ENCODE measurements around the gene RXRA. TPM values are rescaled to one million over a fixed set of nuclear protein-coding genes. Genes with fewer than 3 reads are reported as not detected.

The RXRA gene
- total RNA-seq, 1 experiment from 2014 or later, result 29.9 TPM

DNA sequence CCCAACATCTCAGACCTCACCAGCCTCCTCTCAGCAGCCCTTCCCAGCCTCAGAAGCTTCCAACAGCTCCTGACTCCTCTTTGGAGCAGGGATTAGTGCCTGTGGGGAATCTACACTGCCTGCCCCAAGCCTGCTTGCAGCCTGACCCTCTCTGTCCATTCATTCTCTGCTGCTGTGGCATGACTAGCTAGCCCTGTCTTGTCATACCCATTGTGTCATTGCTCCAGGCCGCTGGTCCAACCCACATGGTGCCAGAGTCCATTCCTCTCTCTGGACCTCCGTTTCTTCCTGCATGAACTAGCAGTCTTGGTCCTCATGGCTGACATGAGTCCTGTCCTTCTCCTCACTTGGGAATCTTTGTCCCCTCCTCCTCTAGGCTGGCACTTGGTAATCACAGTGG is 12.8 kb upstream of the RXRA start:
- Histone ChIP-seq H3K23me2 (ENCODE audit: insufficient read length, low read depth, low read length, poor library complexity, severe bottlenecking) (no peaks in the 10 kb centered on the region), H4K5ac (ENCODE audit: insufficient read length, low read depth, low read length) (no peak overlapping the region), H3K9ac (ENCODE audit: extremely low read depth, insufficient read length, low read length) (no peak overlapping the region), H2BK120ac (ENCODE audit: low read depth, low read length, poor library complexity, severe bottlenecking) (no peak overlapping the region), H2AK5ac (ENCODE audit: insufficient read length, low read length) (no peak overlapping the region), H3K27me3 (ENCODE audit: insufficient read depth, low read length) (no peaks in the 10 kb centered on the region), H2BK12ac (ENCODE audit: insufficient read length, low read depth, low read length) (no peak overlapping the region), H3K14ac (ENCODE audit: insufficient read depth, low read length) (no peak overlapping the region), H2BK20ac (ENCODE audit: low read depth, low read length, poor library complexity, severe bottlenecking) (no peak overlapping the region), H3K4me1 (ENCODE audit: insufficient read depth, low read length) (no peaks in the 10 kb centered on the region), H3K23ac (ENCODE audit: insufficient read length, low read depth, low read length) (no peak overlapping the region), H3K56ac (ENCODE audit: insufficient read length, low read depth, low read length) (no peak overlapping the region), H4K20me1 (ENCODE audit: control insufficient read depth, insufficient read depth, insufficient read length) (no peaks in the 10 kb centered on the region), H3K18ac (ENCODE audit: insufficient read length, low read depth, low read length) (no peak overlapping the region), H3K4ac (ENCODE audit: low read depth, low read length) (no peak overlapping the region), H3K4me2 (ENCODE audit: insufficient read depth, insufficient read length, low read length) (no peak overlapping the region), H3K79me2 (ENCODE audit: insufficient read depth, low read length) (no peaks in the 10 kb centered on the region), H3K27ac (ENCODE audit: insufficient read length, low read depth, low read length) (no peak overlapping the region), H2BK15ac (ENCODE audit: low read depth, low read length) (no peak overlapping the region), H2AFZ (ENCODE audit: low read length) (no peak overlapping the region), H4K91ac (ENCODE audit: insufficient read length, low read depth, low read length) (no peak overlapping the region), H3T11ph (ENCODE audit: low read length) (no peak overlapping the region), H2BK5ac (ENCODE audit: insufficient read length, low read length) (no peak overlapping the region), H3K79me1 (ENCODE audit: insufficient read depth, low read depth, low read length, poor library complexity, severe bottlenecking) (no peaks in the 10 kb centered on the region), H4K8ac (replicated peaks; ENCODE audit: insufficient read length, low read depth, low read length) (no peak overlapping the region), H3K9me3 (ENCODE audit: control insufficient read depth, low read depth, low read length) (no peaks in the 10 kb centered on the region)
- no peak overlapping the region for H3K4me3 Mint-ChIP-seq
- peaks cover 4 to 10% of the 10 kb centered on the region in 2 experiments; a peak in 3 of 4 replicates for H3K4me1 Mint-ChIP-seq
- no CpG with 5 or more reads among the region's 2 CpGs for WGBS (ENCODE audit: extremely low coverage, insufficient read length, low lambda C conversion rate)
- no peaks in the 10 kb centered on the region; the same call in none of the 2 replicates for H3K27me3 Mint-ChIP-seq (ENCODE audit: low read depth)
- TF ChIP-seq CTCF (conservative IDR thresholded peaks at IDR 0.05), result no peak
- no peak overlapping the region for H3K27ac Mint-ChIP-seq
- H3K36me3 Mint-ChIP-seq (ENCODE audit: insufficient read depth in 1 of 3, low read depth in 3 of 3), result no peaks in the 10 kb centered on the region; a peak in 1 of 7 replicates
- H3K9me3 Mint-ChIP-seq, result peaks cover 8 to 17% of the 10 kb centered on the region in 2 experiments
- DNase-seq, result no peak
